H1 (cell line): ENCODE results near the gene STK11IP.

Source experiments
- CTCF ChIP-seq, 3 experiments: IDR thresholded peaks; 1 replicate in 2 of 3; 2 replicates in 1 of 3; pipeline versions ENCODE4 v1.5.1 to v1.6.1; 2011; ENCODE audit warnings: low read length in 3 of 3, mild to moderate bottlenecking in 3 of 3, inconsistent platforms in 2 of 3, low read depth in 1 of 3, moderate library complexity in 1 of 3; ENCODE audit not compliant: insufficient read depth in 1 of 3; ENCODE audit errors: control extremely low read depth in 1 of 3
- FOSL1 ChIP-seq: IDR thresholded peaks from 2 replicates; pipeline ENCODE4 v1.6.1; 2011; ENCODE audit warnings: mild to moderate bottlenecking, low read depth, low read length, moderate library complexity; ENCODE audit not compliant: insufficient read depth
- MAX ChIP-seq: IDR thresholded peaks from 2 replicates; pipeline ENCODE4 v1.6.1; 2012; ENCODE audit warnings: inconsistent platforms
- NANOG ChIP-seq: IDR thresholded peaks from 2 replicates; pipeline ENCODE4 v1.6.1; 2011; ENCODE audit warnings: low read length, low read depth, mild to moderate bottlenecking, inconsistent platforms; ENCODE audit not compliant: insufficient read depth, poor library complexity, severe bottlenecking
- POLR2A ChIP-seq, 2 experiments: IDR thresholded peaks; 1 replicate in 1 of 2; 2 replicates in 1 of 2; pipeline ENCODE4 v1.6.1; 2011; ENCODE audit warnings: low read depth in 2 of 2, low read length in 2 of 2, mild to moderate bottlenecking in 2 of 2; ENCODE audit errors: control extremely low read depth in 1 of 2
- TEAD4 ChIP-seq: IDR thresholded peaks from 2 replicates; pipeline ENCODE4 v1.6.1; 2012; ENCODE audit warnings: low read depth, low read length, inconsistent platforms, mixed read lengths
- ZNF274 ChIP-seq: IDR thresholded peaks from 2 replicates; pipeline ENCODE4 v1.7.0; 2012; ENCODE audit warnings: low read length, borderline replicate concordance; ENCODE audit errors: extremely low read depth

DNA sequence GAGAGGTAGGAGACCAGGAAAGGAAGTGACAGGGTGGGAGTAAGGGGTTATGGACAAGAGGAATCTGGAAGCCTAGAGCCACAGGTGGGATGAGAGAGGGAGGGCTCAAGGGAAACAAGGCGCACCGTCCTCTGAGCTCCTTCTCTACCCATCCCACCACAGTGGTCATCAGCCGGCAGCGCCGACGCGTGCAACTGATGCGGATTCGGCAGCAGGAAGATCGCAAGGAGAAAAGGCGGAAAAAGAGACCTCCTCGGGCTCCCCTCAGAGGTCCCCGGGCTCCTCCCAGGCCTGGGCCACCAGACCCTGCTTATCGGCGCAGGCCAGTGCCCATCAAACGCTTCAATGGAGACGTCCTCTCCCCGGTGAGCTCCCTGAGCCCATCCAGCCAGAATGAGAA is 48.7 kb upstream of the STK11IP start:
- TF ChIP-seq NANOG: no peak
- no peak for TF ChIP-seq POLR2A (IDR thresholded peaks at IDR 0.05; ENCODE audit: control extremely low read depth in 1 of 2, low read depth in 2 of 2, low read length in 2 of 2)
- TF ChIP-seq ZNF274: no peak
- no peak for TF ChIP-seq FOSL1
- TF ChIP-seq TEAD4: no peak
- no peak for TF ChIP-seq MAX
- TF ChIP-seq CTCF (IDR thresholded peaks at IDR 0.05; ENCODE audit: control extremely low read depth in 1 of 3, insufficient read depth in 1 of 3, low read depth in 1 of 3, low read length in 3 of 3): no peak
